Measurements from ENCODE around the gene FUT2.
A peak's percentile ranks its signal among the peaks of the same experiment; 100 is the strongest.
"Not testable (repeated sequence)": the region's sequence is repeated elsewhere in the genome, so short reads cannot be mapped to it uniquely, and the experiment has no call there.

The FUT2 gene

DNA sequence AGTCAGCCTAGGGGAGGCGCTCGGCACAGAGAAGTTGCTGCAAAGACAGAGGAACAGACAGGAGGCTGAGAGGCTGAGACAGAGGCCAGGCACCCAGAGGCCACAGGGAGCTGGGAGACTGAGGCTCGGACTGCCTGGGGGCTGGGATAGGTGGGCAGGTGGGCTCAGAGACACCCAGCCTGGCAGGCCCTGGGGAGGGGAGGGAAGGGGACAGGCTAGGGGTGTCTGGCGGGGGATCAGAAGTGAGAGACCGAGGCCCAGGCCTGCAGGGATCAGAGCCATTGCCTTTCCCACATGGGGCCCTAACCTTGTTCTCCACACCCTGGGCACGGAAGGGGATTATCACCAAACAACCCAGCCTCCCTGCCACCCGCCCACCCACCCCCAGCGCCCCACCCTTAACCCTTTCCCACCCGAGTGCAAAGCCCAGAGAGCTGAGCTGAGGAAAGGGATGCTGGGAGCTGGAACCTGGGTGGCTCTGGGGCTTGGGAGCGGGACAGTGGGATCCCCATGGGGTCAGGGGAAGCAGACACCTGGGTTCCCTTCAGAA is 24.2 kb upstream of the FUT2 start:
- no peak for DNase-seq

- no peak for DNase-seq
These were observed 22.8 kb upstream of the FUT2 start, which contains the start of gene NTN5 for GRCh38 chr19:48672994-48673393. NTN5 (minus strand) TSS chr19:48673017; CDS start chr19:48670986, 2,031 bp downstream.

- DNase-seq, result no peak
These were observed 22.2 kb upstream of the FUT2 start for GRCh38 chr19:48673436-48674100.

GRCh38 chr19:48674216-48674809 is 21.5 kb upstream of the FUT2 start:
- no peak for DNase-seq

GRCh38 chr19:48674921-48675824 is 20.6 kb upstream of the FUT2 start:
- DNase-seq, result peak; percentile 74

DNA sequence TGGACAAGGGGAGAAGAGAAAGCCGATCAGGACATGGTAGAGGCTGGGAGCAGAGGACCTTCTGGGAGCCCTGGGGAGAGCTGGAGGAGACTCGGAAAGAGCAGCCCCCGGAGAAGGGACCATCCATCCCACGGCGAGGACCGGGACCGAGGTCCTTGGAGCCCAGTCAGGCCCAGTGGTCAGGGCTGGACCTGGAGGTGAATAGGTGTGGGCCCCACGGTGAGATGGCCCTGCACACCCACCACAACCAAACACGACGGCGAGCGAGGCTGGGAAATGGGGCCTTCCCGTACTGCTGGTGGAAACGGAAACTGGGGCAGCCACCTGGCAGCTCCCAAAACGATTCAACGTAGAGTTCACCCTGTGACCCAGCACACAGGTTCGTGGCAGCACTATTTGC is 19.3 kb upstream of the FUT2 start:
- no peak for DNase-seq

DNA sequence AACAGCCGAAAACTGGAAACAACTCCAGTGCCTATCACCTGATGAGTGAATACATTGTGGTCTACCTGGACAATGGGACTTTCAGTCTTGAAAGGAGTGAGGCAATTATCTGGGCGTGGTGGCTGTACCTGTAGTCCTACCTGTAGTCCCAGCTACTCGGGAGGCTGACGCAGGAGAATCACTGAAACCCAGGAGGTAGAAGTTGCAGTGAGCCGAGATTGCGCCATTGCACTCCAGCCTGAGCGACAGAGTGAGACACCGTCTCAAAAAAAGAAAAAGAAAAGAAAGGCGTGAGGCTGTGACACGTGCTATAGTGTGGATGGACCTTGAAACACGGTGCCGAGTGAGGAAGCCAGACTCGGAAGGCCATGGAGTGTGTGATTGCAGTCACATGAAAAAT is 18.9 kb upstream of the FUT2 start:
- no peak for DNase-seq

GRCh38 chr19:48678201-48678600 is 17.6 kb upstream of the FUT2 start:
- no peak for DNase-seq

DNA sequence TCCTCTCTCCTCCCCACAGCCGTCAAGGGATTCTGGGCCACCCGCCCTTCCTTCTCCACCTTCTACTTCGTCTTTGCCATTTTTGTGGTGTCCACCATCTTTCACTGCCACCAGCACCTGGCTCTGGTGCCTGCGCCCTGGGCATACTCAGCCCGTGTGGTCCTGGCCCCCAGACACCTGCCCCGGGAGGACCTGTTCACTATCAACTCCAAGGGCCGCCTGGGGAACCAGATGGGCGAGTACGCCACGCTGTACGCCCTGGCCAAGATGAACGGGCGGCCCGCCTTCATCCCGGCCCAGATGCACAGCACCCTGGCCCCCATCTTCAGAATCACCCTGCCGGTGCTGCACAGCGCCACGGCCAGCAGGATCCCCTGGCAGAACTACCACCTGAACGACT is 15.8 kb upstream of the FUT2 start:
- DNase-seq, result not testable (repeated sequence)

GRCh38 chr19:48680436-48681126 is 15.2 kb upstream of the FUT2 start:
- DNase-seq, result no peak

DNA sequence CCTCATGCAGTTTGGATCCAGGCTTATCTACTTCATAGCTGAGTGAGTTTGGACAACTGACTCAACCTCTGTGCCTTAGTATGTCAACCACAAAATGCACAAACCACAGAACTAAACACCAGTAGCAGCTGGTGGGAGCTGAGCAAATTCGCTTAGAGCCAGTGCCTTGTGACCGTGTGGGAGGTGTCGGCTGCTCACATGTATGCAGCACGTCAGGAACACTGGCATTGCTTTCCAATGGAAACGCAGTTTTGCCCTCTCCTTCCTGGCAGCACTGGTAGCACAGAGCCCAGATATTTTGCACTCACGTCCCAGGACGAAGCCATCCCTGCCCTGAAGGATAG is 14.7 kb upstream of the FUT2 start:
- peak; percentile 27 for DNase-seq

- DNase-seq, result peak; percentile 49
These were observed 12.4 kb upstream of the FUT2 start for GRCh38 chr19:48683349-48683748.

- DNase-seq, result no peak
These were observed 10.2 kb upstream of the FUT2 start for GRCh38 chr19:48685583-48685982.

GRCh38 chr19:48686088-48686487 is 9.7 kb upstream of the FUT2 start:
- no peak for DNase-seq

GRCh38 chr19:48686637-48687036 is 9.1 kb upstream of the FUT2 start:
- DNase-seq, result not testable (repeated sequence)

DNA sequence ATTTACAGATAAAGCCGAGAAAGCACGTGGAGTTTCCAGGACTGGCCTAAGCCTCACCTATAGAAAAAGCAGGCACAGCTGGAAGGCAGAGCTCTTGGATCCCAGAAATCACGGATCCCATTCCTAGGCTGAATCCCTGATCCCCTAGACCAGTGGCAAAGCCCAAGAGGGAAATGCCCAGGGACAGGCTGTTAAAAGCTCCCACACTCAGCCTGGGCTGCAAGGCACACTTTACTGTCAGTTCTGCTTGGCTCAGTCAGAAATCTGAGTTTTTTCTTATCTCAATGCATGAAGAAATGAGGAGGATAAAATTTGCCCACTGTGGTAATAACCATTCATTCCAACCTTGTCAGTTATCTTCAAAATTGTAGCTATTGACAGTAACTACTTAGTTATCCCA is 8.0 kb upstream of the FUT2 start:
- DNase-seq, result no peak

DNA sequence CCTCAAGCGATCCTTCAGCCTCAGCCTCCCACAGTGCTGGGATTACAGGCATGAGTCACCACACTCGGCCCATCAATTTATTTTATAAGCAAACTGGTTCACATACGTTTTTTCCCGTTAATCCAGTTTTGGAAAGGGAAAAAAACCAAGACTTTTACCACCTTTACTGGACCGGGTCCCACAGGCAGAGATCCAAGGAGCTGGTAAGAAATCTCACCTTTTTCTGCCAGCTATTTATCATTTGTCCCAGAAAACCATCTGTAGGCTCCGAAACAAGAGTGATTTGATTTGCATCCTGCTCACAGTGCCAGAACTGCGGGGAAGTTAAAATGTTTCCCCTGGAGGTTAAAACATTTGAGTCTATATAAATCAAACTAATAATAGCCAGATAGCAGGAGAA is 6.3 kb upstream of the FUT2 start:
- DNase-seq, result no peak

DNA sequence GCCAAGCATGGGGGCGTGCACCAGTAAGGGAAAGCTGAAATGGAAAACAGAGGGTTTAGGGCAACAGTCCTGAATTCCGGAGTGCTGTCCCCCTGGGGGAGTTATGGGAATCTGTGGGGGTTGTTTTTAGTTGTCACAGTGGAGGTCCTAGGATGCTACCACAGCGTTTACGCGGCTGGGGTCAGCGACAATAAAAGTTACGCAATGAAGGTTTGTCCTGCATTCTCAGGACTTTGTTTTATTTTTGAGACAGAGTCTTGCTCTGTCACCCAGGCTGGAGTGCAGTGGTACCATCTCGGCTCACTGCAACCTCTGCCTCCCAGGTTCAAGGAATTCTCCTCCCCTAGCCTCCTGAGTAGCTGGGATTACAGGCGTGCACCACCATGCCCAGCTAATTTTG is 2.1 kb upstream of the FUT2 start:
- not testable (repeated sequence) for DNase-seq

DNA sequence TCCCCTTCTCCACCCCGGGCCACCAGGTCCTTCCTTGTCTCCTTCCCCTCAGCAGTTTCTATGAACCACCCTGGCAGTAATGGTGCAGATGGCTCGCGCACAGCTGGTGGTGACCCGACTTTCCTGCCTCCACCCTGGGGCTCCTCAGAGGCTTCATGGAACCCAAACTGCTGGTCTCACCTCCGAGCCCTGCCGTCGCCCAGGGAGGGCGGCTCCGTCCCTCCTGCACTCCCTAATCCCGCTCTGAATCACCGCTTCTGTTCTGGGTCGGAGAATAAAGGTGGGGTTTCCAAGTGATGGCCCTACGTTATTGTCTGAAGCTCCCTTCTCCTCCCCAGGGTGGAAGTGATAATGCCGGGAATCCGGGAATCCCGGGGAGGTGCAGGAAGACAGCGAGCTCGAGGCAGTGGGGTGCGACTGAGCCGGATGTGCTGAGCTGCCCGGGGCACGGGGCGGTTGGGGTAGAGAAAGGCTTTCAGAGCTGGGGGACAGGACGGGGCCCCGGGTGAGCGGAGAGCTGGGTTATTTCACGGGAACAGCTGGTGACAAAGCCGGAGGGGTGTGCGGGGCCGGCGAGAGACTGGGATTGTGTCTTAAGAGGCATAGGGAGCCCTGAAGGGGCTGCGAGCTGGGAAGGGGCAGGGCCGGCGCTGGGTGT is 711 bp downstream of the FUT2 start:
- no peak for DNase-seq

DNA sequence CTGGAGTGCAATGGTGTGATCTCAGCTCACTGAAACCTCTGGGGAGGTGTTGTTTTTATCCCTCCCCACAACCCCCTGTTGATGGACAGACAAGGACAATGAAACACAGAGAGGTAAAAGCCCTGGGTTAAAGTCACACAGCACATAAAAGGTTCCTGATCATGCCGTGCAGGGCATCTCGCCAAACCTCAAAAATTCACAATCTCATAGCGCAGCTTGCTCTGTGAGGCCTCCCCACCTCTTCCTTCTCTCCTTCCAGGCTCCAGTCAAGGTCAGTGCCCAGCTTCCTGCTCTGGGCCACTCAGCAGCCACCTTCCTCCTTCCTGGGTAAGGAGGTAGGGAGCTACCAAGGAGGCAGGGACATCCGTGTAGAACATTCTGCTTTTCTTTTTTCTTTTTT is 2.3 kb downstream of the FUT2 start:
- DNase-seq, result peak; percentile 73

DNA sequence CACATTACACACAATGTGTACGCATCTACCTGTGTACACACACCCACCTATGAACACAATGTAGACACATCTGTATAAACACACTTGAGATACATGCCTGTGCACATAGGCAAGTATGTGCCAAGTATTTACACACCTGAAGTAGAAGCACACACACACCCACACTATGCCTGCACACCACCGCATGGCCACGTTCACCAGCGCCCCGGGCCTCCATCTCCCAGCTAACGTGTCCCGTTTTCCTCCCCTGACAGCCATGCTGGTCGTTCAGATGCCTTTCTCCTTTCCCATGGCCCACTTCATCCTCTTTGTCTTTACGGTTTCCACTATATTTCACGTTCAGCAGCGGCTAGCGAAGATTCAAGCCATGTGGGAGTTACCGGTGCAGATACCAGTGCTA is 6.9 kb downstream of the FUT2 start:
- no peak for DNase-seq

- DNase-seq, result no peak
These were observed 7.5 kb downstream of the FUT2 start for GRCh38 chr19:48703316-48703715.

Data from fibroblast of skin of abdomen (primary cell).